GM12865 (cell line): ENCODE results near the gene RPL26.

ENCODE experiments used
- DNase-seq: peaks from one replicate; pipeline ENCODE4 v3.0.0; 2010; ENCODE audit warnings: low read depth
- H3K4me3 ChIP-seq: 2 replicates; pipeline ENCODE4 v1.5.1; 2011; ENCODE audit warnings: mild to moderate bottlenecking, low read depth, low read length, control low read depth
- TF ChIP-seq, protein P1 (sequence below): IDR thresholded peaks from 2 replicates; pipeline ENCODE4 v1.5.1; 2011; ENCODE audit warnings: low read length, control low read depth, low read depth, inconsistent platforms; ENCODE audit not compliant: insufficient read depth; ENCODE audit errors: missing control alignments

Gene RPL26

GRCh38 chr17:8368193-8368592 is 14.8 kb downstream of the RPL26 start:
- TF ChIP-seq, protein P1, sequence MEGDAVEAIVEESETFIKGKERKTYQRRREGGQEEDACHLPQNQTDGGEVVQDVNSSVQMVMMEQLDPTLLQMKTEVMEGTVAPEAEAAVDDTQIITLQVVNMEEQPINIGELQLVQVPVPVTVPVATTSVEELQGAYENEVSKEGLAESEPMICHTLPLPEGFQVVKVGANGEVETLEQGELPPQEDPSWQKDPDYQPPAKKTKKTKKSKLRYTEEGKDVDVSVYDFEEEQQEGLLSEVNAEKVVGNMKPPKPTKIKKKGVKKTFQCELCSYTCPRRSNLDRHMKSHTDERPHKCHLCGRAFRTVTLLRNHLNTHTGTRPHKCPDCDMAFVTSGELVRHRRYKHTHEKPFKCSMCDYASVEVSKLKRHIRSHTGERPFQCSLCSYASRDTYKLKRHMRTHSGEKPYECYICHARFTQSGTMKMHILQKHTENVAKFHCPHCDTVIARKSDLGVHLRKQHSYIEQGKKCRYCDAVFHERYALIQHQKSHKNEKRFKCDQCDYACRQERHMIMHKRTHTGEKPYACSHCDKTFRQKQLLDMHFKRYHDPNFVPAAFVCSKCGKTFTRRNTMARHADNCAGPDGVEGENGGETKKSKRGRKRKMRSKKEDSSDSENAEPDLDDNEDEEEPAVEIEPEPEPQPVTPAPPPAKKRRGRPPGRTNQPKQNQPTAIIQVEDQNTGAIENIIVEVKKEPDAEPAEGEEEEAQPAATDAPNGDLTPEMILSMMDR, result no peak
- H3K4me3 ChIP-seq, result no peak overlapping the region
- DNase-seq, result no peak

DNA sequence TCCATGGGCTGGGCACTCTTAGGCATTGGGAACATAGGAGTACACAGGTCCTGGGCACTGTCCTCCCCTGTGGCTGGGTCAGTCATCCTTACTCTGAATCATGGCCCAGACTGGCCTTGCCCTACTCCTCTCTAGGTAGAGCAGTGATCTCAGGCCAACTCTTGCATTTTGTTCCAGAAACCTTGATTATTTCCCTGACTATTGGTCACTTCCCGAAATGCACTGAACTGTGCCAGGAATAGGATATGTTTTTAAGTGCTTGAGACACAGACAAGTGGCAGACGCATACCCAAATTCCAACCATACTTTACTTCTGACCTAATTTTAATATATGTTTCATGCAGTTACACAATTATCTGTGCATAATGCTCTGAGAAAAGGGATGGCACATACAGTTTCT is 16.8 kb downstream of the RPL26 start:
- TF ChIP-seq, protein P1, result no peak

GRCh38 chr17:8365143-8365542 is 17.9 kb downstream of the RPL26 start:
- no peak for DNase-seq
- H3K4me3 ChIP-seq, result no peak overlapping the region
- TF ChIP-seq, protein P1, result no peak

More for the DNA sequence above, 16.8 kb downstream of the RPL26 start:
- H3K4me3 ChIP-seq, result no peak overlapping the region
- DNase-seq, result no peak

DNA sequence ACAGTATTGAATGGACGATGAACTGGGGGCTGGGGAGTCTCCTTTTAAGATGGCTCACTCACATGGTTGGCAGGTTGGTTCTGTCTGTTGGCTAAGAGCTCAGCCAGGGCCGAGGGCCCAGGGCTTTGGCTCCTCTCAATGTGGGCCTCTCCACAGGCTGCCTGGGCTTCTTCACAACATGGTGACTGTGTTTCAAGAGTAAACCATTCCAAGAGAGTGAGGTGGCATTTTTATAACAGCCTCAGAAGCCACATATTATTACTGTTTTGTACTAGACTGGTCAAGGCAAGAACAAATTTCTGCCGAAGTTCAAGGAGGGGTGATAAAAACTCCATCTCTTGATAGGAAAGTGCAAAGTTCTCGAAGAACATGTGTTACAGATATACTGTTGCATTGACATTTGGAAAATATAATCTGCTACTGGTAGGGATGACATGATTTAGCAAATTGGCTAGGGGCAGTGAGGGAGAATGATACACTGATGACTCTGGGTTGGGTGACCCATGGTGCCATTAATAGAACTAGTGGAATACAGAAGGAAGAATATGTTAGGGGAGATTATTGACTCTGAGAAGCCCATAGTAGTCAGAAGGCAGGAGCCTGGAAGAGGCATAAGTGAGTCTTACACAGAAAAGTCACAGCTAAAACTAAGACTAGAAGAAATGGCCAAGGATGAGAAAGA is 20.2 kb downstream of the RPL26 start:
- no peak overlapping the region for H3K4me3 ChIP-seq
- TF ChIP-seq, protein P1, result no peak
- no peak for DNase-seq

- no peak for DNase-seq
Observed at GRCh38 chr17:8360751-8361150, 22.2 kb downstream of the RPL26 start.

DNA sequence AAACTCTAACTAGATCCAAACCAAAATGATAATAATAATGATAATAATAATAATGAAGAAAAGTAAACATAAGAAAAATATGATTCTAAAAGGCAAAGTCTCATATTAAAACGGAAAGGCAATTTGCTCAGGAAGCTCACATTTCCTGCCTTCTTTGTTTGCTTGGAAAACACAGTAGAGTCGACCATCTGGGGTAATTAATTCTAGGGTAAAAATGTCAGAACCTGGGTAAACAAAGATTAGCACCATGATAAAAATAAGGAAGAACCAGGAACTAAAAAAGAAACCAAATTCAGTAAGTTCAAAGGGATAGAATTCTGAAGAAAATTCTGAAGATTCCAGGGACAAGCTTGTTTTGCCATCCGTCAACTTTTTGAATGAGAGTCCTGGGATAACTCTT is 22.7 kb downstream of the RPL26 start:
- H3K4me3 ChIP-seq, result no peak overlapping the region
- DNase-seq, result no peak
- TF ChIP-seq, protein P1, result no peak

More at GRCh38 chr17:8360751-8361150, 22.2 kb downstream of the RPL26 start:
- no peak overlapping the region for H3K4me3 ChIP-seq
- TF ChIP-seq, protein P1, result no peak

DNA sequence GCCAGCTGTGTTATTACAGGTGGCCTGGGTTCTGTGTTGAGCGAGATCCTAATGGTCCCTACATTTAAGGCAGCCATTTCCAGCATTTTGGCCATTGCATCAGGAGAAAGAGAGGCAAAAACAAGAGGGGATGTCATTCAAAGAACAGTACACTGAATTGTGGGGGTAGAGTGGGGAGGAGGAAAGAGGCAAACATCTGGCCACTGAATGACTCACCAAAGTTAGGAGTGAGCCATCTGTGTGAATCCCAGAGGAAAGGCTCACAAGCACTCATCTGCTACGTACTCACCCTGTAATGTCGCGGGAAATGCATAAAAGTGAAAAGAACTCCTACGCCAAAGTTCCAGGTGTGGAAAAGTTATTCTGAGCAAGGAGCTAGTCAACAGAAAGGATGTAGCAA is 23.2 kb downstream of the RPL26 start:
- no peak for DNase-seq
- H3K4me3 ChIP-seq, result no peak overlapping the region
- TF ChIP-seq, protein P1, result no peak
